Activated B cell treated with CpG ODN at 0.5 μM for 24 hours (primary cell): ENCODE results near the gene ADSL. TPM values are rescaled to one million over a fixed set of nuclear protein-coding genes. Genes with fewer than 3 reads are reported as not detected.
A peak's percentile ranks its signal among the peaks of the same experiment; 100 is the strongest.

Source experiments
- ATAC-seq: fragments of 200-7000 bp; cut with Tn5 transposase; one replicate; pipeline ENCODE4 v1.10.0; 2021; ENCODE audit warnings: low read depth, mild to moderate bottlenecking, moderate library complexity
- CTCF ChIA-PET: fragments of 350-600 bp; sonication (Branson Sonifier 250); formaldehyde crosslinking; loops from one replicate; lab custom pipeline; 2021; ENCODE audit warnings: antibody characterized with exemption; lab: Charles Lee
- POLR2A ChIA-PET: fragments of 350-600 bp; sonication (Branson Sonifier 250); formaldehyde crosslinking; loops from one replicate; lab custom pipeline; 2021; ENCODE audit warnings: antibody characterized with exemption; lab: Charles Lee
- DNase-seq: peaks from one replicate; pipeline ENCODE4 v3.0.0; 2022
- H3K27ac Mint-ChIP-seq: one replicate; pipeline ENCODE4 v1.8.0; 2020; ENCODE audit warnings: mixed read lengths
- H3K27me3 Mint-ChIP-seq: one replicate; pipeline ENCODE4 v1.8.0; 2021; ENCODE audit warnings: mixed read lengths
- H3K36me3 Mint-ChIP-seq: one replicate; pipeline ENCODE4 v1.8.0; 2021; ENCODE audit warnings: low read depth, mixed read lengths
- H3K4me1 Mint-ChIP-seq: one replicate; pipeline ENCODE4 v1.8.0; 2021; ENCODE audit warnings: mixed read lengths
- H3K4me3 Mint-ChIP-seq: one replicate; pipeline ENCODE4 v1.8.0; 2020; ENCODE audit warnings: mild to moderate bottlenecking, mixed read lengths
- H3K9me3 Mint-ChIP-seq: one replicate; pipeline ENCODE4 v1.8.0; 2020; ENCODE audit warnings: mixed read lengths
- intact Hi-C: fragments of 100-400 bp; cut with micrococcal nuclease; formaldehyde crosslinking; loops from one replicate; pipeline ENCODE4 v1.15.1; 2024
- total RNA-seq: library from RNA; stranded (reverse); gene quantifications from 2 replicates; pipeline ENCODE4 v1.2.3, GENCODE V29; 2022
- TF ChIP-seq, protein P1 (sequence below): fragments of 200-600 bp; IDR thresholded peaks from one replicate; pipeline ENCODE4 v1.8.0; 2022; ENCODE audit warnings: antibody characterized with exemption, mild to moderate bottlenecking

ADSL gene
- total RNA-seq, 1 donor from 2014 or later, result 102 TPM

DNA sequence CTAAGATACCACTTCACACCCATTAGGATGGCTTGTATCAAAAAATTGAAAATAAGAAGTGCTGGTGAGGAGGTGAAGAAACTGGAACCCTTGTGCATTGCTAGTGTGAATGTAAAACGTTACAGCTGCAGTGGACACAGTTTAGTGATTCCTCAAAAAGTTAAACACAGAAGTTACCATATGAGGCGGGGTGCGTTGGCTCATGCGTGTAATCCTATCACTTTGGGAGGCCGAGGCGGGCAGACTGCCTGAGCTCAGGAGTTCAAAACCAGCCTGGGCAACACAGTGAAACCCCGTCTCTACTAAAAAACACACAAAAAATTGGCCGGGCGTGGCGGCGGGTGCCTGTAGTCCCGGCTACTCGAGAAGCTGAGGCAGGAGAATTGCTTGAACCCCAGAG, 67.6 kb downstream of the ADSL start:
- peak overlapping the region; percentile 75 for H3K4me3 Mint-ChIP-seq
- ATAC-seq (peak; percentile 20), DNase-seq (no peak)
- peak overlapping the region; percentile 91 for H3K27ac Mint-ChIP-seq
- ChIA-PET POLR2A (interaction anchor here (0.7 to 2.9 kb wide), 4 partner anchors 13 to 223 kb away, joined by 3 to 29 read pairs (median 5); partner anchors contain the start of gene MRTFA), CTCF (interaction anchor here (2.2 kb wide), 1 partner anchor 22 kb away, joined by 17 read pairs; no protein-coding TSS in a partner anchor)
- intact Hi-C loops, result loop anchor here (1.0 to 5.0 kb wide), 4 partner anchors 14 to 882 kb away; partner anchors contain the start of genes RPS19BP1 and SGSM3
- H3K36me3 Mint-ChIP-seq, result peaks cover 54% of the 10 kb centered on the region
- no peaks in the 10 kb centered on the region for H3K27me3 Mint-ChIP-seq
- H3K9me3 Mint-ChIP-seq, result no peaks in the 10 kb centered on the region
- TF ChIP-seq, protein P1, sequence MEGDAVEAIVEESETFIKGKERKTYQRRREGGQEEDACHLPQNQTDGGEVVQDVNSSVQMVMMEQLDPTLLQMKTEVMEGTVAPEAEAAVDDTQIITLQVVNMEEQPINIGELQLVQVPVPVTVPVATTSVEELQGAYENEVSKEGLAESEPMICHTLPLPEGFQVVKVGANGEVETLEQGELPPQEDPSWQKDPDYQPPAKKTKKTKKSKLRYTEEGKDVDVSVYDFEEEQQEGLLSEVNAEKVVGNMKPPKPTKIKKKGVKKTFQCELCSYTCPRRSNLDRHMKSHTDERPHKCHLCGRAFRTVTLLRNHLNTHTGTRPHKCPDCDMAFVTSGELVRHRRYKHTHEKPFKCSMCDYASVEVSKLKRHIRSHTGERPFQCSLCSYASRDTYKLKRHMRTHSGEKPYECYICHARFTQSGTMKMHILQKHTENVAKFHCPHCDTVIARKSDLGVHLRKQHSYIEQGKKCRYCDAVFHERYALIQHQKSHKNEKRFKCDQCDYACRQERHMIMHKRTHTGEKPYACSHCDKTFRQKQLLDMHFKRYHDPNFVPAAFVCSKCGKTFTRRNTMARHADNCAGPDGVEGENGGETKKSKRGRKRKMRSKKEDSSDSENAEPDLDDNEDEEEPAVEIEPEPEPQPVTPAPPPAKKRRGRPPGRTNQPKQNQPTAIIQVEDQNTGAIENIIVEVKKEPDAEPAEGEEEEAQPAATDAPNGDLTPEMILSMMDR, result no peak
- peaks cover 71% of the 10 kb centered on the region for H3K4me1 Mint-ChIP-seq

DNA sequence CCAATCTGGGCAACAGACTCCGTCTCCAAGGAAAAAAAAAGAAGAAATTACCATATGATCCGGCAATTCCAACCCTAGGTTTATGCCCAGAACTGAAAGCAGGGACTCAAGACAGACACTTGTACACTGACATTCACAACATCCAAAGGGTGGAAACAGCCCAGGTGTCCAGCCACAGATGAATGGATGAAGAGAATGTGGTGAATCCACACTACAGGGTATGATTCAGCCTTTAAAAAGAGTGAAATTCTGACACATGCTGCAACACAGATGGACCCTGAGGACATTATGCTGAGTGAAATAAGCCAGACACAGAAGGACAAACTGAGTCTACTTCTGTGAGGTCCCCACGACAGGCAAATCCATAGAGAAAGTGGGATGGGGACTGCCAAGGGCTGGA, 68.0 kb downstream of the ADSL start:
- Mint-ChIP-seq H3K4me3 (peak overlapping the region; percentile 75), H3K36me3 (peaks cover 51% of the 10 kb centered on the region), H3K27ac (peak overlapping the region; percentile 91), H3K27me3 (no peaks in the 10 kb centered on the region), H3K9me3 (no peaks in the 10 kb centered on the region), H3K4me1 (peaks cover 74% of the 10 kb centered on the region)
- TF ChIP-seq, protein P1, result no peak
- POLR2A ChIA-PET, result interaction anchor here (0.7 to 2.9 kb wide), 7 partner anchors 14 to 222 kb away, joined by 3 to 29 read pairs (median 6); partner anchors contain the start of genes ADSL and MRTFA
- CTCF ChIA-PET, result interaction anchor here (1.6 to 2.2 kb wide), 2 partner anchors 14 to 22 kb away, joined by 7 to 17 read pairs; no protein-coding TSS in a partner anchor
- intact Hi-C loops, result loop anchor here (1.0 to 5.0 kb wide), 4 partner anchors 14 to 882 kb away; partner anchors contain the start of genes RPS19BP1 and SGSM3
- ATAC-seq (peak; percentile 9), DNase-seq (no peak)

DNA sequence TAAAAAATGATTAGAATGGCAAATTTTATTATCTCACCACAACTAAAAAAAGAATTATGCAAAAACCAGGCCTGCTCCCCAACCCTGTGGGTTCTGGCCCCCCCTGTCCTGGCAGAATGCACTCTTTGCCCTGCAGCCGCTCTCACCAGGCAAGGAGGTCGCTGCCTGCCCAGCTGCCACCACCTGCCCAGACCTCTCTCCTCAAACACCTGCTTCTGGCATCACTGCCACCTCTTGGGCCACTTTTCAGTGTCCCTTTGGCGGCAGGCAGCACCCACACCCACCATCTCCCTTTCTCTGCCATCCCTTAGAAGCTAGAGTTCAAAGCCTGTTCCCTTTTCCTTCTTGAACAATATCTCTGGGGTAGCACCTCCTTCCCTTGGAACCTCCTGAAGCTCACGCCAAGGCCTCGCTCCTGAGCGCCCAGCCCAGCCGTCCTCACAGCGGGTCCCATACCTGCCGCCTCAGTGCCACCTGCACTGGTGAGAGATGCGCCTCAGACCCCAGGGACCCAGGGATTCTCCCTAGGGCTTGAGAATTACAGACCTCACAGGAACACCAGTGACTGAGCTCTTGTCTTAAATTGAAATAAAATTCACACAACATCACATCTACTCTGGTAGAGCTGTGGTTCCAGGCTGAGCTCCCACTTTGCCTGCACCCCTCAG, 68.7 kb downstream of the ADSL start:
- ChIA-PET CTCF (interaction anchor here (0.7 to 2.2 kb wide), 8 partner anchors 13 to 268 kb away, joined by 3 to 17 read pairs (median 5); no protein-coding TSS in a partner anchor), POLR2A (interaction anchor here (0.6 to 2.9 kb wide), 12 partner anchors 9 to 895 kb away, joined by 3 to 29 read pairs (median 5); partner anchors contain the start of genes ADSL, ATF4 and SGSM3)
- DNase-seq (no peak), ATAC-seq (peak; percentile 39)
- H3K27ac Mint-ChIP-seq, result peak overlapping the region; percentile 91
- TF ChIP-seq, protein P1, result no peak
- intact Hi-C loops, result loop anchor here (1.0 to 5.0 kb wide), 4 partner anchors 15 to 883 kb away; partner anchors contain the start of genes RPS19BP1 and SGSM3
- peak overlapping the region; percentile 75 for H3K4me3 Mint-ChIP-seq
- H3K9me3 Mint-ChIP-seq, result no peaks in the 10 kb centered on the region
- no peaks in the 10 kb centered on the region for H3K27me3 Mint-ChIP-seq
- peaks cover 80% of the 10 kb centered on the region for H3K4me1 Mint-ChIP-seq
- peaks cover 55% of the 10 kb centered on the region for H3K36me3 Mint-ChIP-seq

DNA sequence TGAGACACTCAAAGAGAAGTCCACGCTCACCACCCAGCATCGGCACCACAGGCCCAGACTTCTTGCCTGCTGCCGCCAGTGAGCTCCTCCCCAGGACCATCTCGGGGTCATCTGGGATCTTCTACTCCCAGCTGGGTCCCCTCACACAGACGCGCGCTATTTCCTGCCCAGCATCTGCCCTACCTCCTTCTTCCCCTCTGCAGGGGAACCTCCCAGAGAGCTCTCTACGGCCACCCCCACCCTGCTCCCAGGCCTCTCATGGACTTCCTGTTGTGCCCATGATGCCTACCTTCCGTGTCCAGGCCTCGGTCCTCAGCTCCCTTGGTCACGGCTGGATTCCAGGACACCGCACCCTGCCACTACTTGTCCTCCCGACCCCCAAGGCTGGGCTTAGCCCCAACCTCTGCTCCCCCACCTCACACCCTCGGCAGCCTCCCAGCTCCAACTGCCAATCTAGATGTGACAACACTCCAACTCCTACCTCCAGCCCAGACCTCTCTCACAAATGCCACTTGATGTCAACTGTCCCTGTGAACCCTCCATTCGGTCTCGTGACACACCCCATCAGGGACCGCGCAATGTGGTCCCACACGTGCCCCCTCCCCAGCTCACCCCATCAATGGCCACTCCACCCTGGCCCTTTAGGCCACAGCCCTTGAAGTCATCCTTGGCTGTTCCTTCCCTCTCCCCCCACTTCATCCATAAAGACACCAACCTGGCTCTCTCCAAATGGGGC, 69.4 kb downstream of the ADSL start:
- Mint-ChIP-seq H3K9me3 (no peaks in the 10 kb centered on the region), H3K4me1 (peaks cover 80% of the 10 kb centered on the region), H3K27me3 (no peaks in the 10 kb centered on the region), H3K4me3 (peak overlapping the region; percentile 75), H3K36me3 (peaks cover 54% of the 10 kb centered on the region), H3K27ac (peak overlapping the region; percentile 91)
- no peak for DNase-seq
- intact Hi-C loops, result loop anchor here (2.0 kb wide), 1 partner anchor 45 kb away; the partner anchor contains the start of gene SGSM3
- CTCF ChIA-PET, result interaction anchor here (0.8 to 2.2 kb wide), 7 partner anchors 16 to 267 kb away, joined by 3 to 17 read pairs (median 5); no protein-coding TSS in a partner anchor
- TF ChIP-seq, protein P1, result no peak
- peak; percentile 48 for ATAC-seq
- POLR2A ChIA-PET, result interaction anchor here (0.6 to 2.9 kb wide), 14 partner anchors 9 to 896 kb away, joined by 3 to 29 read pairs (median 4); partner anchors contain the start of genes ADSL, ATF4 and SGSM3
